Stimulated activated naive B cell treated with anti-CD40 and anti-IgM and Interleukin-4, amounts not matched to agents 10 μg/mL and 1 μg/mL and 100 μg/mL, for 72 hours (primary cell): ENCODE measurements around the gene BBIP1.

Experiments used
- ATAC-seq, 2 donors: fragments of 150-1000 bp; cut with Tn5 transposase; replicated peaks; 2 replicates each; pipeline ENCODE4 v1.10.0; 2021; ENCODE audit warnings: moderate library complexity in 1 of 2
- DNase-seq: peaks from one replicate; pipeline ENCODE4 v3.0.0; 2021
- H3K27ac Mint-ChIP-seq: one replicate; pipeline ENCODE4 v1.8.0; 2022; ENCODE audit warnings: mild to moderate bottlenecking, mixed read lengths
- H3K27me3 Mint-ChIP-seq, 2 donors: one replicate each; pipeline ENCODE4 v1.8.0; 2022; ENCODE audit warnings: mixed read lengths in 2 of 2
- H3K36me3 Mint-ChIP-seq, 2 donors: one replicate each; pipeline ENCODE4 v1.8.0; 2022; ENCODE audit warnings: mixed read lengths in 2 of 2, mild to moderate bottlenecking in 1 of 2
- H3K4me1 Mint-ChIP-seq, 2 donors: one replicate each; pipeline ENCODE4 v1.8.0; 2022; ENCODE audit warnings: mixed read lengths in 2 of 2, mild to moderate bottlenecking in 1 of 2
- H3K4me3 Mint-ChIP-seq, 2 donors: one replicate each; pipeline ENCODE4 v1.8.0; 2022; ENCODE audit warnings: mild to moderate bottlenecking in 2 of 2, mixed read lengths in 2 of 2, moderate library complexity in 1 of 2
- H3K9me3 Mint-ChIP-seq, 2 donors: one replicate each; pipeline ENCODE4 v1.8.0; 2022; ENCODE audit warnings: mixed read lengths in 2 of 2, mild to moderate bottlenecking in 1 of 2

The BBIP1 gene

GRCh38 chr10:110859206-110859972 is 59.6 kb downstream of the BBIP1 start:
- H3K27ac Mint-ChIP-seq: peak overlapping the region; percentile 82
- no peaks in the 10 kb centered on the region for H3K36me3 Mint-ChIP-seq
- ATAC-seq (no peak), DNase-seq (no peak)
- no peaks in the 10 kb centered on the region for H3K27me3 Mint-ChIP-seq
- H3K4me1 Mint-ChIP-seq: peaks cover 48 to 59% of the 10 kb centered on the region in 2 donors
- H3K9me3 Mint-ChIP-seq: no peaks in the 10 kb centered on the region
- H3K4me3 Mint-ChIP-seq: peak overlapping the region; percentile 29 to 40

- H3K27me3 Mint-ChIP-seq: no peaks in the 10 kb centered on the region
- H3K9me3 Mint-ChIP-seq: no peaks in the 10 kb centered on the region
- DNase-seq (no peak), ATAC-seq (no peak)
- no peaks in the 10 kb centered on the region for H3K36me3 Mint-ChIP-seq
- peaks cover 42 to 50% of the 10 kb centered on the region in 2 donors for H3K4me1 Mint-ChIP-seq
- no peak overlapping the region for H3K4me3 Mint-ChIP-seq
- H3K27ac Mint-ChIP-seq: no peak overlapping the region
Measured at GRCh38 chr10:110858297-110858934, 60.6 kb downstream of the BBIP1 start.

- peak overlapping the region; percentile 33 to 70 for H3K4me3 Mint-ChIP-seq
- H3K27ac Mint-ChIP-seq: peak overlapping the region; percentile 77
- DNase-seq (peak; percentile 19), ATAC-seq (peak; percentile 67 to 72)
- no peaks in the 10 kb centered on the region for H3K9me3 Mint-ChIP-seq
- no peaks in the 10 kb centered on the region for H3K36me3 Mint-ChIP-seq
- H3K27me3 Mint-ChIP-seq: no peaks in the 10 kb centered on the region
- peaks cover 44 to 46% of the 10 kb centered on the region in 2 donors for H3K4me1 Mint-ChIP-seq
Measured at GRCh38 chr10:110857265-110858171, 61.5 kb downstream of the BBIP1 start.

GRCh38 chr10:110853921-110854605 is 64.9 kb downstream of the BBIP1 start:
- Mint-ChIP-seq H3K4me1 (peaks cover 45 to 51% of the 10 kb centered on the region in 2 donors), H3K36me3 (peaks cover 0 to 3% of the 10 kb centered on the region in 2 donors), H3K27me3 (no peaks in the 10 kb centered on the region), H3K27ac (no peak overlapping the region), H3K9me3 (no peaks in the 10 kb centered on the region), H3K4me3 (no peak overlapping the region)
- no peak for DNase-seq
- ATAC-seq: no peak

GRCh38 chr10:110852947-110853346 is 66.0 kb downstream of the BBIP1 start:
- DNase-seq (no peak), ATAC-seq (no peak)
- no peaks in the 10 kb centered on the region for H3K27me3 Mint-ChIP-seq
- no peaks in the 10 kb centered on the region for H3K9me3 Mint-ChIP-seq
- peaks cover 0 to 3% of the 10 kb centered on the region in 2 donors for H3K36me3 Mint-ChIP-seq
- H3K27ac Mint-ChIP-seq: peak overlapping the region; percentile 62
- peaks cover 45 to 51% of the 10 kb centered on the region in 2 donors for H3K4me1 Mint-ChIP-seq
- no peak overlapping the region for H3K4me3 Mint-ChIP-seq

- H3K4me1 Mint-ChIP-seq: peaks cover 43 to 51% of the 10 kb centered on the region in 2 donors
- H3K4me3 Mint-ChIP-seq: no peak overlapping the region
- no peaks in the 10 kb centered on the region for H3K27me3 Mint-ChIP-seq
- ATAC-seq (peak in 1 of 2 donors; percentile 49), DNase-seq (no peak)
- H3K9me3 Mint-ChIP-seq: no peaks in the 10 kb centered on the region
- H3K27ac Mint-ChIP-seq: peak overlapping the region; percentile 62
- H3K36me3 Mint-ChIP-seq: peaks cover 0 to 3% of the 10 kb centered on the region in 2 donors
Measured at GRCh38 chr10:110852255-110852896, 66.6 kb downstream of the BBIP1 start.

GRCh38 chr10:110851020-110851612 is 67.9 kb downstream of the BBIP1 start:
- Mint-ChIP-seq H3K27me3 (no peaks in the 10 kb centered on the region), H3K9me3 (no peaks in the 10 kb centered on the region), H3K27ac (peak overlapping the region; percentile 43), H3K36me3 (peaks cover 0 to 3% of the 10 kb centered on the region in 2 donors), H3K4me1 (peaks cover 52 to 60% of the 10 kb centered on the region in 2 donors), H3K4me3 (no peak overlapping the region)
- DNase-seq (no peak), ATAC-seq (peak in 1 of 2 donors; percentile 19)

- peaks cover 2 to 3% of the 10 kb centered on the region in 2 donors for H3K36me3 Mint-ChIP-seq
- peaks cover 0 to 2% of the 10 kb centered on the region in 2 donors for H3K9me3 Mint-ChIP-seq
- H3K27me3 Mint-ChIP-seq: no peaks in the 10 kb centered on the region
- no peak overlapping the region for H3K4me3 Mint-ChIP-seq
- no peak for DNase-seq
- H3K4me1 Mint-ChIP-seq: peaks cover 61 to 70% of the 10 kb centered on the region in 2 donors
- ATAC-seq: no peak
- H3K27ac Mint-ChIP-seq: no peak overlapping the region
Measured at GRCh38 chr10:110850099-110850498, 68.9 kb downstream of the BBIP1 start.
